22Rv1 (cell line): ENCODE results near the gene DHX35.

Experiments
- CTCF ChIP-seq: fragments of 450-650 bp; IDR thresholded peaks from 2 replicates; pipeline ENCODE4 v1.5.1; 2017; ENCODE audit warnings: mild to moderate bottlenecking
- ZFX ChIP-seq: fragments of 450-650 bp; IDR thresholded peaks from 2 replicates; pipeline ENCODE4 v1.6.1; 2017; ENCODE audit warnings: antibody characterized with exemption, borderline replicate concordance

- TF ChIP-seq CTCF, result no peak
- no peak for TF ChIP-seq ZFX
These were observed 82.4 kb downstream of the DHX35 start for GRCh38 chr20:39044501-39044900.
